HepG2 (cell line): ENCODE data around the gene GIPC1. TPM values are rescaled to one million over a fixed set of nuclear protein-coding genes. Genes with fewer than 3 reads are reported as not detected.

Experiments used
- ATAC-seq: fragments of 200-7000 bp; cut with Tn5 transposase; 3 replicates; pipeline ENCODE4 v1.9.1; 2020; ENCODE audit warnings: mild to moderate bottlenecking, moderate library complexity
- Bru-seq: library from RNA; stranded (reverse); fragments of 400-500 nt; gene quantifications from one replicate; lab custom pipeline; 2021; lab: Mats Ljungman, UMichigan
- BruChase-seq, 2 experiments: library from RNA; stranded (reverse); fragments of 400-500 nt; gene quantifications; one replicate each; lab custom pipeline; 2021; lab: Mats Ljungman, UMichigan
- BruUV-seq: library from RNA; stranded (reverse); fragments of 400-500 nt; replicated peaks from 2 replicates; lab custom pipeline; 2021; lab: Mats Ljungman, UMichigan
- CTCF ChIA-PET: fragments of 300-600 bp; formaldehyde crosslinking; extraction: SDS; loops from one replicate; lab custom pipeline; 2021; ENCODE audit warnings: low total read pairs, inconsistent platforms, low intra/inter-chr PET ratio; lab: Yijun Ruan, JAX
- POLR2A ChIA-PET: fragments of 350-600 bp; sonication (Branson Sonifier 250); formaldehyde crosslinking; loops from one replicate; lab custom pipeline; 2020; ENCODE audit warnings: antibody characterized with exemption, inconsistent platforms; lab: Yijun Ruan, JAX
- DNase-seq: peaks from one replicate; pipeline ENCODE4 v3.0.0-alpha.2; 2015; ENCODE audit warnings: low spot score
- FAIRE-seq: peaks from 3 replicates; lab custom pipeline; 2011; peaks lifted over from hg19 to GRCh38; lab: Jason Lieb, UNC
- H2AFZ ChIP-seq: one replicate; pipeline ENCODE4 v1.6.1; 2011; ENCODE audit warnings: low read length, inconsistent platforms
- H3K27ac ChIP-seq: fragments of 300-600 bp; 3 replicates; pipeline ENCODE4 v1.8.0; 2011; ENCODE audit warnings: mixed run types, mild to moderate bottlenecking, mixed read lengths, low read length, inconsistent platforms; ENCODE audit not compliant: insufficient read depth; ENCODE audit errors: extremely low read length
- H3K27me3 ChIP-seq, 2 experiments: fragments of 200-600 bp in 1 of 2; 2 replicates in 1 of 2; 3 replicates in 1 of 2; pipeline versions ENCODE4 v1.6.0 to v1.8.0; 2011; ENCODE audit warnings: low read length in 2 of 2, mild to moderate bottlenecking in 2 of 2, moderate library complexity in 2 of 2, inconsistent platforms in 1 of 2; ENCODE audit not compliant: insufficient read depth in 2 of 2, control insufficient read depth in 1 of 2
- H3K36me3 ChIP-seq, 2 experiments: fragments of 200-600 bp in 1 of 2; replicated peaks in 1 of 2; 2 replicates in 1 of 2; 3 replicates in 1 of 2; pipeline versions ENCODE4 v1.5.1 to v1.8.0; 2011; ENCODE audit warnings: low read length in 2 of 2, inconsistent platforms in 1 of 2; ENCODE audit not compliant: insufficient read depth in 2 of 2, control insufficient read depth in 1 of 2
- H3K4me1 ChIP-seq: 2 replicates; pipeline ENCODE4 v1.5.1; 2012; ENCODE audit warnings: low read length, inconsistent platforms; ENCODE audit not compliant: insufficient read depth
- H3K4me2 ChIP-seq: 2 replicates; pipeline ENCODE4 v1.6.0; 2011; ENCODE audit warnings: low read depth, low read length, inconsistent platforms
- H3K4me3 ChIP-seq, 3 experiments: fragments of 200-600 bp in 1 of 3; sonication (generic), shearing (Covaris generic) in 1 of 3; replicated peaks in 1 of 3; 2 replicates each; pipeline ENCODE4 v1.5.1; 2011 to 2016; ENCODE audit warnings: low read length in 3 of 3, inconsistent platforms in 2 of 3, low read depth in 2 of 3, mild to moderate bottlenecking in 2 of 3, control low read depth in 1 of 3, mixed read lengths in 1 of 3; ENCODE audit not compliant: insufficient read depth in 1 of 3
- H3K79me2 ChIP-seq: one replicate; pipeline ENCODE4 v1.6.1; 2011; ENCODE audit warnings: low read length, inconsistent platforms; ENCODE audit not compliant: insufficient read depth
- H3K9ac ChIP-seq: 2 replicates; pipeline ENCODE4 v1.6.0; 2011; ENCODE audit warnings: mild to moderate bottlenecking, low read depth, low read length, inconsistent platforms; ENCODE audit not compliant: insufficient read depth
- H3K9me3 ChIP-seq: 2 replicates; pipeline ENCODE4 v1.5.1; 2012; ENCODE audit warnings: mild to moderate bottlenecking, low read length
- H4K20me1 ChIP-seq: 2 replicates; pipeline ENCODE4 v1.6.0; 2011; ENCODE audit warnings: inconsistent platforms, mild to moderate bottlenecking, low read length, moderate library complexity; ENCODE audit not compliant: insufficient read depth
- FOXJ3 ChIP-seq: sonication (generic); formaldehyde crosslinking; IDR thresholded peaks from 2 replicates; pipeline ENCODE4 v1.4.0; 2020; ENCODE audit warnings: missing genetic modification reagents, mild to moderate bottlenecking, borderline replicate concordance
- HBP1 ChIP-seq: IDR thresholded peaks from 2 replicates; pipeline ENCODE4 v1.6.1; 2016; ENCODE audit warnings: low read depth, control low read depth
- HES4 ChIP-seq: sonication (generic); formaldehyde crosslinking; IDR thresholded peaks from 2 replicates; pipeline ENCODE4 v1.9.0; 2021; ENCODE audit warnings: mild to moderate bottlenecking, missing genetic modification reagents, borderline replicate concordance
- HNF4G ChIP-seq, 2 experiments: sonication (generic) in 1 of 2; formaldehyde crosslinking in 1 of 2; IDR thresholded peaks; 2 replicates each; pipeline versions ENCODE4 v1.4.0 to v1.6.1; 2011 to 2020; ENCODE audit warnings: borderline replicate concordance in 2 of 2, low read depth in 2 of 2, mild to moderate bottlenecking in 2 of 2, low read length in 1 of 2, missing genetic modification reagents in 1 of 2, moderate library complexity in 1 of 2
- NFATC3 ChIP-seq: sonication (generic); formaldehyde crosslinking; IDR thresholded peaks from 2 replicates; pipeline ENCODE4 v1.5.1; 2020; ENCODE audit warnings: mild to moderate bottlenecking, missing genetic modification reagents
- RBFOX2 ChIP-seq: fragments of 200-400 bp; formaldehyde crosslinking; IDR thresholded peaks from 2 replicates; pipeline ENCODE4 v1.6.1; 2017; ENCODE audit warnings: low read depth, mild to moderate bottlenecking, low read length
- RXRA ChIP-seq: sonication (generic); formaldehyde crosslinking; IDR thresholded peaks from 2 replicates; pipeline ENCODE4 v1.5.1; 2020; ENCODE audit warnings: missing genetic modification reagents
- TSC22D2 ChIP-seq: sonication (generic); formaldehyde crosslinking; IDR thresholded peaks from 2 replicates; pipeline ENCODE4 v1.5.1; 2020; ENCODE audit warnings: missing genetic modification reagents, mild to moderate bottlenecking, borderline replicate concordance
- U2AF1 ChIP-seq: fragments of 200-400 bp; formaldehyde crosslinking; optimal IDR thresholded peaks from 2 replicates; pipeline ENCODE3; 2017; ENCODE audit warnings: mild to moderate bottlenecking, low read depth, low read length
- ZNF274 ChIP-seq: sonication (generic); formaldehyde crosslinking; IDR thresholded peaks from 2 replicates; pipeline ENCODE4 v1.5.1; 2020; ENCODE audit warnings: mild to moderate bottlenecking, missing genetic modification reagents
- ZNF619 ChIP-seq: sonication (generic); formaldehyde crosslinking; IDR thresholded peaks from 2 replicates; pipeline ENCODE4 v1.4.0; 2020; ENCODE audit warnings: mild to moderate bottlenecking, missing genetic modification reagents
- ZNF883 ChIP-seq: sonication (generic); formaldehyde crosslinking; IDR thresholded peaks from 2 replicates; pipeline ENCODE4 v1.5.1; 2020; ENCODE audit warnings: mild to moderate bottlenecking, missing genetic modification reagents; ENCODE audit errors: not compliant biosample characterization
- WGBS: methylation state at CpG from one replicate; pipeline ENCODE4 v1.1.6; 2017; ENCODE audit warnings: low lambda C conversion rate; 5-methylcytosine and 5-hydroxymethylcytosine counted together
- in situ Hi-C: cut with HindIII; loops from 2 replicates; pipeline ENCODE4 v1.10.0; 2017; ENCODE audit warnings: low pct_unique_long_range_greater_than_20kb; ENCODE audit not compliant: extremely low pct_ligation_motif_present
- intact Hi-C: fragments of 100-400 bp; cut with micrococcal nuclease; formaldehyde crosslinking; loops from one replicate; pipeline ENCODE4 v1.10.0; 2022; ENCODE audit not compliant: unreplicated experiment
- long read RNA-seq, 2 experiments: library from RNA in 1 of 2; library from polyadenylated mRNA in 1 of 2; stranded (forward) in 1 of 2; unstranded in 1 of 2; transcript quantifications; one replicate each; pipeline ENCODE4 v2.0.0, GENCODE V29; 2019 to 2022
- polyA minus RNA-seq, 3 experiments: library from RNA; depleted of rRNA, polyadenylated mRNA; stranded (reverse); fragments of >200 nt; gene quantifications; 2 replicates each; pipeline ENCODE4 v1.2.3, GENCODE V29; 2011; ENCODE audit warnings: low replicate concordance in 1 of 3
- polyA plus RNA-seq, 8 experiments: library from polyadenylated mRNA; depleted of rRNA in 3 of 8; stranded (reverse) in 7 of 8; unstranded in 1 of 8; fragments of >200 nt; fragmentation: Illumina TruSeq in 4 of 8; extraction: Trizol in 4 of 8; gene quantifications; 2 replicates each; pipeline versions ENCODE4 v1.2.1 to v1.2.3, GENCODE V29; 2011 to 2016; ENCODE audit warnings: low read depth in 4 of 8, missing spikeins in 1 of 8, mixed read lengths in 1 of 8; ENCODE audit not compliant: insufficient read depth in 1 of 8
- total RNA-seq, 5 experiments: library from RNA; depleted of rRNA; stranded (reverse); fragments of >200 nt; fragmentation: Illumina TruSeq; extraction: Trizol; gene quantifications; 2 replicates each; pipeline ENCODE4 v1.2.3, GENCODE V29; 2016; ENCODE audit warnings: low read depth in 1 of 5
- TF ChIP-seq, protein P1 (sequence below): sonication (generic); formaldehyde crosslinking; IDR thresholded peaks from 2 replicates; pipeline ENCODE4 v1.5.0; 2020; ENCODE audit warnings: missing genetic modification reagents

The GIPC1 gene, protein sequence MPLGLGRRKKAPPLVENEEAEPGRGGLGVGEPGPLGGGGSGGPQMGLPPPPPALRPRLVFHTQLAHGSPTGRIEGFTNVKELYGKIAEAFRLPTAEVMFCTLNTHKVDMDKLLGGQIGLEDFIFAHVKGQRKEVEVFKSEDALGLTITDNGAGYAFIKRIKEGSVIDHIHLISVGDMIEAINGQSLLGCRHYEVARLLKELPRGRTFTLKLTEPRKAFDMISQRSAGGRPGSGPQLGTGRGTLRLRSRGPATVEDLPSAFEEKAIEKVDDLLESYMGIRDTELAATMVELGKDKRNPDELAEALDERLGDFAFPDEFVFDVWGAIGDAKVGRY
- total RNA-seq (2016; rRNA removed; fragmentation: Illumina TruSeq; extraction: Trizol) (44.3 and 48.1 TPM in 2 replicates), polyA plus RNA-seq (2011; rRNA removed) (27.1 and 32.8 TPM in 2 replicates), polyA minus RNA-seq (2011; rRNA and poly(A)+ RNA removed; ENCODE audit: low replicate concordance) (30.0 and 63.8 TPM in 2 replicates), Bru-seq, nascent RNA (percentile 57 among the genes with signal in this experiment), BruChase-seq, experiment 1, labeled RNA remaining after a 6-hour chase (percentile 70 among the genes with signal in this experiment), BruChase-seq, experiment 2, labeled RNA remaining after a 2-hour chase (percentile 60 among the genes with signal in this experiment)
- 24.7 and 30.5 TPM in 2 replicates for total RNA-seq (2016; cell fraction: cytosol; rRNA removed; fragmentation: Illumina TruSeq; extraction: Trizol; ENCODE audit: low read depth)
- total RNA-seq (2016; cell fraction: insoluble cytoplasmic fraction; rRNA removed; fragmentation: Illumina TruSeq; extraction: Trizol), result 46.7 and 53.0 TPM in 2 replicates
- 34.5 and 47.8 TPM in 2 replicates for total RNA-seq (2016; cell fraction: membrane; rRNA removed; fragmentation: Illumina TruSeq; extraction: Trizol)
- total RNA-seq (2016; cell fraction: nucleus; rRNA removed; fragmentation: Illumina TruSeq; extraction: Trizol), result 19.0 and 25.5 TPM in 2 replicates
- 26.8 and 37.9 TPM in 2 replicates for polyA plus RNA-seq (2011; cell fraction: cytosol; rRNA removed)
- 27.4 and 33.0 TPM in 2 replicates for polyA plus RNA-seq (2011; cell fraction: nucleus; rRNA removed)
- polyA plus RNA-seq (2012), result 13.4 and 20.7 TPM in 2 replicates
- 24.6 and 33.2 TPM in 2 replicates for polyA plus RNA-seq (2016; cell fraction: cytosol; fragmentation: Illumina TruSeq; extraction: Trizol; ENCODE audit: low read depth)
- 49.5 and 56.2 TPM in 2 replicates for polyA plus RNA-seq (2016; cell fraction: insoluble cytoplasmic fraction; fragmentation: Illumina TruSeq; extraction: Trizol; ENCODE audit: low read depth)
- polyA plus RNA-seq (2016; cell fraction: membrane; fragmentation: Illumina TruSeq; extraction: Trizol; ENCODE audit: low read depth), result 38.6 and 41.5 TPM in 2 replicates
- polyA plus RNA-seq (2016; cell fraction: nucleus; fragmentation: Illumina TruSeq; extraction: Trizol; ENCODE audit: insufficient read depth, low read depth), result 48.3 and 51.4 TPM in 2 replicates
- 17.9 and 20.6 TPM in 2 replicates for polyA minus RNA-seq (2011; cell fraction: cytosol; rRNA and poly(A)+ RNA removed)
- polyA minus RNA-seq (2011; cell fraction: nucleus; rRNA and poly(A)+ RNA removed), result 9.7 and 11.3 TPM in 2 replicates
- long read RNA-seq, experiment 1, partial matches to known transcripts, result 10 of 16 reads
- long read RNA-seq, experiment 1, other reads (novel, unspliced or antisense), result 0 of 16 reads
- long read RNA-seq, experiment 2, transcript GIPC1-205 (8 exons, 1,386 nt), result minor isoform, 30 of 165 reads
- long read RNA-seq, experiment 2, transcript GIPC1-201 (7 exons, 1,782 nt), result minor isoform, 7 of 165 reads
- long read RNA-seq, experiment 2, transcript GIPC1-203 (9 exons, 1,926 nt), result major isoform, 45 of 165 reads
- long read RNA-seq, experiment 2, partial matches to known transcripts, result 66 of 165 reads
- long read RNA-seq, experiment 2, other reads (novel, unspliced or antisense), result 10 of 165 reads

DNA sequence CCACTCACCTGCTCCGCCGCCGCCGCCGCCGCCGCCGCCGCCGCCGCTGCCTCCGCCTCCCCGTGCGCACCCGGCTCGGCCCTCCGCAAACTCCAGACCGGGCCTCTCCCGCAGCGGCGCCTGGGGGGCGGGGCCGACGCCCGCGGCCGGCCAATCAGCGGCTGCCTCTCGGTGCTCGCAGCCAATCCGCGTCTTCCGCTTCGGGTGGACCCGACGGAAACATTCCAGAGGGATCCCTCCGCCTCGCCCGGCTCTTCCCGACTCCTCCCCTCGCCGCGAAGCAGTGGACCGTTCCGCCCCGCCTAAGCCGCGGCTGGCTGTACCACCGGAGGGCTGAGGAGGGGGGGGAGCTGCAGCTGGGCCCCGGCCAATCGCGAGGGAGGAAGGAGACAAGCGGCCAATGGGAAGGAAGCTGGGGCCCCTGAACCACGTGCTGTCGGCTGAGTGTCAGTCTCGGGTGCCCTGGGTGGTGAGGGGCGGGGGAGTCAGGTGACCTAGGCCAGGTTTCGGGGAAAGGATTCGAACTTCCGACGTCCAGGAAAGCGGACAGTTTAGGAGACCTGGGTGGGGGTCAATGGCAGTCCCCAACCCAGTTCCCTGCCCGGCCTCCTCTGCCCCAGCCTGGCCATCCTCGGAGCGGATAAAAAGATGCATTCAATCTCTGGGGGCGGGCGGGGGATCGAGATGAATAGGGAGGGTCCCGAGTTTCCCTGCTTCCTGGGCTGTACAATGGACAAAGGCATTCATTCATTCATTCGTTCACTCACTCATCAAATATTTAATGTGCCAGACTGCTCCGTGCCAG, at the start of gene GIPC1:
TSS of gene GIPC1 (minus strand) at position 99 of the 805 bp plus-strand sequence. CDS start 13,151 bp downstream, outside the sequence.
- in situ Hi-C loops (no loop called here), intact Hi-C loops (no loop called here)
- H3K4me3 ChIP-seq, result peak within 1 kb of the TSS; percentile 84 to 88 (median 87)
- peak; percentile 88 for FAIRE-seq
- DNase-seq, result peak; percentile 96
- peak within 1 kb of the TSS; percentile 97 for H3K4me2 ChIP-seq
- H3K36me3 ChIP-seq, result no peaks in the 10 kb centered on the region
- peaks cover 37% of the 10 kb centered on the region for H3K4me1 ChIP-seq
- peak within 1 kb of the TSS; percentile 70 for H3K9ac ChIP-seq
- H2AFZ ChIP-seq, result peak within 1 kb of the TSS; percentile 38
- no peaks in the 10 kb centered on the region for H3K27me3 ChIP-seq
- no TSS peak for BruUV-seq
- H3K27ac ChIP-seq, result peak within 1 kb of the TSS; percentile 45
- CTCF ChIA-PET, result no interaction called here
- peaks cover 13% of the 10 kb centered on the region for H3K79me2 ChIP-seq
- POLR2A ChIA-PET, result interaction anchor here (0.9 to 8.5 kb wide), 5 partner anchors 16 to 76 kb away, joined by 3 to 123 read pairs (median 6); partner anchors contain the start of gene DNAJB1
- peak; percentile 85 for ATAC-seq
- H4K20me1 ChIP-seq, result no peaks in the 10 kb centered on the region
- H3K9me3 ChIP-seq, result no peaks in the 10 kb centered on the region
- WGBS, result 2% methylated on average over 19 of the region's 71 CpGs
- peak; percentile 70; the same call in 1 of the 2 replicates for TF ChIP-seq RBFOX2
- TF ChIP-seq FOXJ3 (CRISPR knock-in tag), result no peak
- TF ChIP-seq U2AF1, result no peak
- TF ChIP-seq, protein P1, sequence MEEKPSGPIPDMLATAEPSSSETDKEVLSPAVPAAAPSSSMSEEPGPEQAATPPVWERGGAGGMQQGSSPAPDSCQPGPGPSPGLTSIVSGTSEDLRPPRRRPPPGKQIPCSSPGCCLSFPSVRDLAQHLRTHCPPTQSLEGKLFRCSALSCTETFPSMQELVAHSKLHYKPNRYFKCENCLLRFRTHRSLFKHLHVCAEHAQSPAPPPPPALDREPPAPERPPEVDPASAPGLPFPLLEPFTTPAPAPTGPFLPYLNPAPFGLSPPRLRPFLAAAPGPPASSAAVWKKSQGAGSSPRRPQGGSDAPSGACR (CRISPR knock-in tag), result 0 out of 2 replicates have a peak, but pooled peaks have one; percentile 73
- TF ChIP-seq HBP1 (CRISPR knock-in tag), result peak; percentile 80; the same call in 1 of the 2 replicates
- 0 out of 2 replicates have a peak, but pooled peaks have one; percentile 82 for TF ChIP-seq NFATC3 (CRISPR knock-in tag)
- TF ChIP-seq ZNF883, result no peak
- TF ChIP-seq HES4 (CRISPR knock-in tag), result no peak
- no peak for TF ChIP-seq ZNF619 (CRISPR knock-in tag)
- no peak for TF ChIP-seq TSC22D2 (CRISPR knock-in tag)
- no peak; the same call in 1 of the 2 replicates for TF ChIP-seq HNF4G (IDR thresholded peaks at IDR 0.05; ENCODE audit: borderline replicate concordance, low read depth, low read length)
- no peak for TF ChIP-seq HNF4G (CRISPR knock-in tag; IDR thresholded peaks at IDR 0.05; ENCODE audit: borderline replicate concordance, low read depth)
- peak; percentile 58; the same call in 1 of the 2 replicates for TF ChIP-seq RXRA (CRISPR knock-in tag)
- TF ChIP-seq ZNF274 (CRISPR knock-in tag), result peak; percentile 36; the same call in 1 of the 2 replicates
